OCI-LY1 (cell line): Measurements from ENCODE around the gene PTH1R.

Experiments used
- H2AFZ ChIP-seq: fragments of 200-600 bp; sonication (generic), shearing (Covaris generic); 2 replicates; pipeline ENCODE4 v1.6.0; 2014; ENCODE audit warnings: antibody characterized with exemption, mild to moderate bottlenecking, low read length
- H3F3A ChIP-seq: fragments of 200-600 bp; sonication (generic), shearing (Covaris generic); 2 replicates; pipeline ENCODE4 v1.6.0; 2014; ENCODE audit warnings: mild to moderate bottlenecking, antibody characterized with exemption, low read length, moderate library complexity; ENCODE audit not compliant: insufficient read depth
- H3K27ac ChIP-seq: fragments of 200-600 bp; sonication (generic); 2 replicates; pipeline ENCODE4 v1.5.1; 2014; ENCODE audit warnings: low read length, mixed run types, mild to moderate bottlenecking, low read depth; ENCODE audit not compliant: poor library complexity, severe bottlenecking
- H3K27me3 ChIP-seq: fragments of 200-600 bp; sonication (generic); 2 replicates; pipeline ENCODE4 v1.6.0; 2014; ENCODE audit warnings: antibody characterized with exemption, mild to moderate bottlenecking, low read length, moderate library complexity; ENCODE audit not compliant: insufficient read depth
- H3K36me3 ChIP-seq: fragments of 200-600 bp; sonication (generic); 2 replicates; pipeline ENCODE4 v1.6.1; 2014; ENCODE audit warnings: mild to moderate bottlenecking, antibody characterized with exemption, low read length, moderate library complexity, mixed read lengths; ENCODE audit not compliant: insufficient read depth
- H3K4me1 ChIP-seq: fragments of 200-600 bp; sonication (generic); 2 replicates; pipeline ENCODE4 v1.5.1; 2014; ENCODE audit warnings: mild to moderate bottlenecking, low read length, moderate library complexity; ENCODE audit not compliant: insufficient read depth, severe bottlenecking
- H3K4me2 ChIP-seq: fragments of 200-600 bp; sonication (generic), shearing (Covaris generic); 2 replicates; pipeline ENCODE4 v1.6.1; 2014; ENCODE audit warnings: low read length
- H3K4me3 ChIP-seq: fragments of 200-600 bp; sonication (generic); 2 replicates; pipeline ENCODE4 v1.5.1; 2014; ENCODE audit warnings: low read length, low read depth, mild to moderate bottlenecking, mixed read lengths; ENCODE audit not compliant: poor library complexity, severe bottlenecking
- H3K79me2 ChIP-seq: fragments of 200-600 bp; shearing (Covaris generic); 2 replicates; pipeline ENCODE4 v1.6.1; 2016; ENCODE audit warnings: mixed run types, low read length, mixed read lengths; ENCODE audit not compliant: insufficient read depth
- H3K9ac ChIP-seq: fragments of 200-600 bp; sonication (generic), shearing (Covaris generic); 2 replicates; pipeline ENCODE4 v1.6.1; 2014; ENCODE audit warnings: mild to moderate bottlenecking, low read length, mixed read lengths
- H3K9me2 ChIP-seq: fragments of 200-600 bp; sonication (generic), shearing (Covaris generic); 2 replicates; pipeline ENCODE4 v1.6.1; 2014; ENCODE audit warnings: low read depth, mild to moderate bottlenecking, low read length, mixed read lengths
- H3K9me3 ChIP-seq: fragments of 200-600 bp; shearing (Covaris generic); 2 replicates; pipeline ENCODE4 v1.6.1; 2014; ENCODE audit warnings: low read length, mixed read lengths
- H4K20me1 ChIP-seq: fragments of 200-600 bp; sonication (generic), shearing (Covaris generic); 2 replicates; pipeline ENCODE4 v1.6.0; 2016; ENCODE audit warnings: mild to moderate bottlenecking, low read length; ENCODE audit not compliant: insufficient read depth
- EZH2 ChIP-seq: fragments of 200-600 bp; sonication (generic), shearing (Covaris generic); IDR thresholded peaks from 2 replicates; pipeline ENCODE4 v1.8.0; 2017; ENCODE audit warnings: borderline replicate concordance, mixed run types, mild to moderate bottlenecking, antibody characterized with exemption, low read length, moderate library complexity, mixed read lengths
- TF ChIP-seq, protein P1 (sequence below): fragments of 200-600 bp; sonication (generic), shearing (Covaris generic); IDR thresholded peaks from 2 replicates; pipeline ENCODE4 v1.5.1; 2017; ENCODE audit warnings: mild to moderate bottlenecking, antibody characterized with exemption, low read length, moderate library complexity, mixed read lengths

PTH1R gene

GRCh38 chr3:46903341-46904302, 26.1 kb downstream of the PTH1R start:
- no peak for TF ChIP-seq EZH2
- TF ChIP-seq, protein P1, sequence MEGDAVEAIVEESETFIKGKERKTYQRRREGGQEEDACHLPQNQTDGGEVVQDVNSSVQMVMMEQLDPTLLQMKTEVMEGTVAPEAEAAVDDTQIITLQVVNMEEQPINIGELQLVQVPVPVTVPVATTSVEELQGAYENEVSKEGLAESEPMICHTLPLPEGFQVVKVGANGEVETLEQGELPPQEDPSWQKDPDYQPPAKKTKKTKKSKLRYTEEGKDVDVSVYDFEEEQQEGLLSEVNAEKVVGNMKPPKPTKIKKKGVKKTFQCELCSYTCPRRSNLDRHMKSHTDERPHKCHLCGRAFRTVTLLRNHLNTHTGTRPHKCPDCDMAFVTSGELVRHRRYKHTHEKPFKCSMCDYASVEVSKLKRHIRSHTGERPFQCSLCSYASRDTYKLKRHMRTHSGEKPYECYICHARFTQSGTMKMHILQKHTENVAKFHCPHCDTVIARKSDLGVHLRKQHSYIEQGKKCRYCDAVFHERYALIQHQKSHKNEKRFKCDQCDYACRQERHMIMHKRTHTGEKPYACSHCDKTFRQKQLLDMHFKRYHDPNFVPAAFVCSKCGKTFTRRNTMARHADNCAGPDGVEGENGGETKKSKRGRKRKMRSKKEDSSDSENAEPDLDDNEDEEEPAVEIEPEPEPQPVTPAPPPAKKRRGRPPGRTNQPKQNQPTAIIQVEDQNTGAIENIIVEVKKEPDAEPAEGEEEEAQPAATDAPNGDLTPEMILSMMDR: no peak
- Histone ChIP-seq H3K4me2 (no peak overlapping the region), H3K27me3 (peaks cover 4% of the 10 kb centered on the region; the same call in 1 of the 2 replicates), H3K9me3 (no peaks in the 10 kb centered on the region), H3K4me3 (no peak overlapping the region), H3K36me3 (no peaks in the 10 kb centered on the region), H3K79me2 (no peaks in the 10 kb centered on the region), H3F3A (no peaks in the 10 kb centered on the region), H4K20me1 (no peaks in the 10 kb centered on the region), H3K4me1 (no peaks in the 10 kb centered on the region), H3K9me2 (no peaks in the 10 kb centered on the region), H3K9ac (no peak overlapping the region), H2AFZ (no peak overlapping the region), H3K27ac (no peak overlapping the region)

DNA sequence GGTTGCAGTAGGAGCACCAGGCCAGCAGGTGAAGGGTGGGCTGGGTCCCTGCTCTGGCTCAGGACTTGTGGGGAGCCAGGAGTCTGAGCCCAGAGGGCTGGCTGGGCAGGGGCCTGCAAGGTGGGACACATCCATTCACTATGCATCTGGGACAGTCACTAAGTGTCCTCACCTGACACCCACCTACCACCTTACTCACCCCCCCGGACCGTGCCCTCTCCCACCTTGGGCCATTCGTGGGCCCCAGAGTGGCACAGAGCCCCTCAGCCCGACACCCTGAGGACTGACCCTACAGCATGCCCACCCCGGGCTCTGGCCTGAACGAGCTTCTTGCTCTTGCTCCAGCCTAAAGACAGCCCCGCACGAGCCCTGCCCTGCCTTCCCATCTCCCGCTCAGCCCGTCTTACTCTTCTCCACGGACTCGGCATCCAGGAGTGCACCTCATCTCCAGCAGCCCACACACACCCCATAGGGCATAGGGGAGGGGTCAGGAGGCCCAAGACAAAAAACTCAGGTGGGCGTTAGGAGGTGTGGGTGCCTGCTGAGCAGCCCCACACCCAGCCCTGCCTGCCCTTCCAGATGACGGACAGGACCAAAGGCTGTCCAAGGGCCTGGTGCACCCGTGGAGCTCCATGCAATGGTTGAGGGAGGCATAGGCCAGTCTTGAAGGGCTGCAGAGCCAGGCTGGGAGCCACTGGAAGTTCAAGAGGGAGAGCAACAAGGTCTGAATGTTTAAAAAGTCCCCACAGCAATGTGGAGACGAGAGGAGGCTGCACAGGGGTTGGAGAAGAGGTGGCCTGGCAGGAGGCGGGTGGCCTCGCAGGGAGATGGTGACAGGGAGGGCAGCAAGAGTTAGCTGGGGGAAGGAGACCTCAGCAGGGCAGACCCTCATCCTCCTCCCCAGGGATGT, 27.0 kb downstream of the PTH1R start:
- H3K9me3 ChIP-seq: no peaks in the 10 kb centered on the region
- no peak overlapping the region for H3K4me3 ChIP-seq
- no peaks in the 10 kb centered on the region for H3K36me3 ChIP-seq
- H2AFZ ChIP-seq: no peak overlapping the region
- no peaks in the 10 kb centered on the region for H3K9me2 ChIP-seq
- H3K27me3 ChIP-seq: peaks cover 4% of the 10 kb centered on the region; the same call in 1 of the 2 replicates
- H3K27ac ChIP-seq: no peak overlapping the region
- peaks cover under 1% of the 10 kb centered on the region for H3K4me1 ChIP-seq
- H3F3A ChIP-seq: no peaks in the 10 kb centered on the region
- no peaks in the 10 kb centered on the region for H4K20me1 ChIP-seq
- TF ChIP-seq, protein P1: no peak
- TF ChIP-seq EZH2: no peak
- no peaks in the 10 kb centered on the region for H3K79me2 ChIP-seq
- H3K4me2 ChIP-seq: no peak overlapping the region
- no peak overlapping the region for H3K9ac ChIP-seq

DNA sequence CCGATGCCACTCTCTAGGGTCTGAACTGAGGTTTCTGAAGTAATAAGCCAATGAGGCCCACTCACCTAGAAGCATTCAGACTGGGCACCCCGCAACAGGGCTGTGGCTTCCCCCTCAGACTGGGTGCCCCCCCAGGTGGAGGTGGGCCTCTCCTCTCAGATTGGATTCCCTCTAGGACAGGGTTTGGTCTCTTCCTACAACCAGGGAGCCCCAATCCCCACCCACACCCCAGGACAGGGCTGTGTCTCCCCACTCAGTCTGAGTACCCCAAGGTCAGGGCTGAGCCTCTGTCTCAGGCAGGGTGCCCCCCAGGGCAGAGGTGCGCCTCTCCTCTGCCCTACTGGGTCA, 27.7 kb downstream of the PTH1R start:
- H3K9ac ChIP-seq: no peak overlapping the region
- H4K20me1 ChIP-seq: no peaks in the 10 kb centered on the region
- no peak overlapping the region for H3K4me2 ChIP-seq
- H3K4me3 ChIP-seq: no peak overlapping the region
- H3K79me2 ChIP-seq: no peaks in the 10 kb centered on the region
- TF ChIP-seq, protein P1: no peak
- TF ChIP-seq EZH2: no peak
- no peaks in the 10 kb centered on the region for H3K36me3 ChIP-seq
- H2AFZ ChIP-seq: no peak overlapping the region
- peaks cover 4% of the 10 kb centered on the region for H3K4me1 ChIP-seq
- H3K9me3 ChIP-seq: no peaks in the 10 kb centered on the region
- H3K27me3 ChIP-seq: no peaks in the 10 kb centered on the region; the same call in 1 of the 2 replicates
- no peaks in the 10 kb centered on the region for H3K9me2 ChIP-seq
- no peak overlapping the region for H3K27ac ChIP-seq
- no peaks in the 10 kb centered on the region for H3F3A ChIP-seq
